Measurements from ENCODE around the gene ARHGAP24. TPM values are rescaled to one million over a fixed set of nuclear protein-coding genes. Genes with fewer than 3 reads are reported as not detected.

Gene ARHGAP24
- total RNA-seq, 1 donor: 56.6 TPM

- no peak overlapping the region for H3K4me3 ChIP-seq (ENCODE audit: low read depth, low read length)
- TF ChIP-seq, protein P1, sequence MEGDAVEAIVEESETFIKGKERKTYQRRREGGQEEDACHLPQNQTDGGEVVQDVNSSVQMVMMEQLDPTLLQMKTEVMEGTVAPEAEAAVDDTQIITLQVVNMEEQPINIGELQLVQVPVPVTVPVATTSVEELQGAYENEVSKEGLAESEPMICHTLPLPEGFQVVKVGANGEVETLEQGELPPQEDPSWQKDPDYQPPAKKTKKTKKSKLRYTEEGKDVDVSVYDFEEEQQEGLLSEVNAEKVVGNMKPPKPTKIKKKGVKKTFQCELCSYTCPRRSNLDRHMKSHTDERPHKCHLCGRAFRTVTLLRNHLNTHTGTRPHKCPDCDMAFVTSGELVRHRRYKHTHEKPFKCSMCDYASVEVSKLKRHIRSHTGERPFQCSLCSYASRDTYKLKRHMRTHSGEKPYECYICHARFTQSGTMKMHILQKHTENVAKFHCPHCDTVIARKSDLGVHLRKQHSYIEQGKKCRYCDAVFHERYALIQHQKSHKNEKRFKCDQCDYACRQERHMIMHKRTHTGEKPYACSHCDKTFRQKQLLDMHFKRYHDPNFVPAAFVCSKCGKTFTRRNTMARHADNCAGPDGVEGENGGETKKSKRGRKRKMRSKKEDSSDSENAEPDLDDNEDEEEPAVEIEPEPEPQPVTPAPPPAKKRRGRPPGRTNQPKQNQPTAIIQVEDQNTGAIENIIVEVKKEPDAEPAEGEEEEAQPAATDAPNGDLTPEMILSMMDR (IDR thresholded peaks at IDR 0.05; ENCODE audit: insufficient read depth, low read depth, low read length): no peak
- no peak for DNase-seq (ENCODE audit: low read depth)
Measured at GRCh38 chr4:85607624-85608023, 132.7 kb downstream of the ARHGAP24 start.

DNA sequence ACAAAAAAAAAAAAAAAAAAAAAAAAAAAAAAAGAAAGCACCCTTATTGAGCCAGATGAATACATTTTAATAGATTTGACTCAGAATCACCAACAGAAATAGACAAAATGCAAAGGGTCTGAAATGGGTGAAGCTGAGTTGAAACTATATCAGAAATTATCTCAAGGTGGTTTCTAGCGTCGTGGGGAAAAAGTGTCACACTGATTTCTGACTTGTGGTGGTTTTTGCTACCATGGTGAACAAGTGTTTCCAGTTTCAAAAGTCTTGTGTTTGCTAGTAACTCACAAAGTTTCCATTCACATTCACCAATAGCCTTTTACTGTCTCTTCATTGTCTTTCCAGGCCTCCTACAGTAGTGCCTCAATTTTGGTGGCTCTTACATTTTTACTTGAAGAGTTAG is 135.5 kb downstream of the ARHGAP24 start:
- TF ChIP-seq, protein P1 (IDR thresholded peaks at IDR 0.05; ENCODE audit: insufficient read depth, low read depth, low read length): no peak
- H3K4me3 ChIP-seq (ENCODE audit: low read depth, low read length): no peak overlapping the region
- no peak for DNase-seq (ENCODE audit: low read depth)

DNA sequence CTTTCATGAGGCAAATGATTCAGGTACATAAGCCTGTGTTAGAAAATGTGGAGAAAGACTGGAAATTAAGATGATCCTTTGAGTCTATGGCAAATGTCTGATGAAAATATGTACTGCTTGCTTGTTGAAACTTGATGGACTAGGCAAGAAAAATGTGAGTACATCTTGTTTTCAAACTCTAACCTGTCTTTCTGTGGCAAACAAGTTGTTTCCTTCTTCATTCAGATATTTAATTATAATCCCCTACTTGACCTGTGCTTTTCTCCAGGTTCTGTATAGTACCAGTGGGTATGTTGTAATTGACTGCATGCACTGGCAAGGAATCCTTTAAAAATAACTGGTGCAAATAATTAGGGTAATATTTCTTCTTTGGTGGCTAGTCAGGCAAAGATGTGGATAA is 136.7 kb downstream of the ARHGAP24 start:
- no peak for DNase-seq (ENCODE audit: low read depth)
- TF ChIP-seq, protein P1 (IDR thresholded peaks at IDR 0.05; ENCODE audit: insufficient read depth, low read depth, low read length): no peak
- H3K4me3 ChIP-seq (ENCODE audit: low read depth, low read length): no peak overlapping the region

- TF ChIP-seq, protein P1 (IDR thresholded peaks at IDR 0.05; ENCODE audit: insufficient read depth, low read depth, low read length): no peak
- H3K4me3 ChIP-seq (ENCODE audit: low read depth, low read length): no peak overlapping the region
- no peak for DNase-seq (ENCODE audit: low read depth)
Measured at GRCh38 chr4:85613901-85614300, 139.0 kb downstream of the ARHGAP24 start.

GRCh38 chr4:85615952-85616351 is 141.0 kb downstream of the ARHGAP24 start:
- DNase-seq (ENCODE audit: low read depth): no peak
- no peak overlapping the region for H3K4me3 ChIP-seq (ENCODE audit: low read depth, low read length)
- TF ChIP-seq, protein P1 (IDR thresholded peaks at IDR 0.05; ENCODE audit: insufficient read depth, low read depth, low read length): no peak

- no peak for DNase-seq (ENCODE audit: low read depth)
- no peak overlapping the region for H3K4me3 ChIP-seq (ENCODE audit: low read depth, low read length)
- TF ChIP-seq, protein P1 (IDR thresholded peaks at IDR 0.05; ENCODE audit: insufficient read depth, low read depth, low read length): no peak
Measured at GRCh38 chr4:85617202-85617601, 142.3 kb downstream of the ARHGAP24 start.

GRCh38 chr4:85632981-85633380 is 158.0 kb downstream of the ARHGAP24 start:
- H3K4me3 ChIP-seq (ENCODE audit: low read depth, low read length): no peak overlapping the region
- DNase-seq (ENCODE audit: low read depth): no peak
- TF ChIP-seq, protein P1 (IDR thresholded peaks at IDR 0.05; ENCODE audit: insufficient read depth, low read depth, low read length): no peak
